Gastroesophageal sphincter (tissue), 3 donors: ENCODE measurements around the gene PLEKHG4B.

Source experiments
- CTCF ChIP-seq, 4 experiments: fragments of 200-600 bp in 2 of 4; fragments of 450-650 bp in 2 of 4; sonication (generic) in 1 of 4; IDR thresholded peaks; one replicate each; pipeline ENCODE4 v1.5.1; 2017 to 2019; ENCODE audit warnings: antibody characterized with exemption in 4 of 4, mild to moderate bottlenecking in 2 of 4, moderate library complexity in 2 of 4
- EP300 ChIP-seq: sonication (generic); formaldehyde crosslinking; IDR thresholded peaks from one replicate; pipeline ENCODE4 v1.6.1; 2017; ENCODE audit warnings: antibody characterized with exemption, mild to moderate bottlenecking
- POLR2A ChIP-seq, 2 donors: fragments of 450-650 bp; IDR thresholded peaks; one replicate each; pipeline ENCODE4 v1.6.1; 2017; ENCODE audit warnings: antibody characterized with exemption in 2 of 2, mild to moderate bottlenecking in 2 of 2, moderate library complexity in 1 of 2
- POLR2AphosphoS5 ChIP-seq: sonication (generic); formaldehyde crosslinking; IDR thresholded peaks from one replicate; pipeline ENCODE4 v1.6.1; 2017; ENCODE audit warnings: antibody characterized with exemption

- TF ChIP-seq CTCF (IDR thresholded peaks at IDR 0.05) = no peak
- TF ChIP-seq EP300 = no peak
- no peak for TF ChIP-seq POLR2A (IDR thresholded peaks at IDR 0.05)
- TF ChIP-seq POLR2AphosphoS5 = no peak
These were observed 79.2 kb downstream of the PLEKHG4B start for GRCh38 chr5:170971-171800.
